D721Med (cell line): ENCODE data around the gene HNF1B.

ENCODE experiments used
- DNase-seq: peaks from one replicate; pipeline ENCODE4 v3.0.0; 2011; ENCODE audit warnings: low spot score; ENCODE audit not compliant: insufficient read length
- FAIRE-seq: peaks from 2 replicates; lab custom pipeline; 2011; peaks lifted over from hg19 to GRCh38; lab: Jason Lieb, UNC
- TF ChIP-seq, protein P1 (sequence below): IDR thresholded peaks from 2 replicates; pipeline ENCODE4 v1.5.1; 2012; ENCODE audit warnings: mild to moderate bottlenecking, control low read depth; ENCODE audit not compliant: insufficient read depth; ENCODE audit errors: missing control alignments

HNF1B gene

GRCh38 chr17:37648555-37648954, 96.3 kb downstream of the HNF1B start:
- TF ChIP-seq, protein P1, sequence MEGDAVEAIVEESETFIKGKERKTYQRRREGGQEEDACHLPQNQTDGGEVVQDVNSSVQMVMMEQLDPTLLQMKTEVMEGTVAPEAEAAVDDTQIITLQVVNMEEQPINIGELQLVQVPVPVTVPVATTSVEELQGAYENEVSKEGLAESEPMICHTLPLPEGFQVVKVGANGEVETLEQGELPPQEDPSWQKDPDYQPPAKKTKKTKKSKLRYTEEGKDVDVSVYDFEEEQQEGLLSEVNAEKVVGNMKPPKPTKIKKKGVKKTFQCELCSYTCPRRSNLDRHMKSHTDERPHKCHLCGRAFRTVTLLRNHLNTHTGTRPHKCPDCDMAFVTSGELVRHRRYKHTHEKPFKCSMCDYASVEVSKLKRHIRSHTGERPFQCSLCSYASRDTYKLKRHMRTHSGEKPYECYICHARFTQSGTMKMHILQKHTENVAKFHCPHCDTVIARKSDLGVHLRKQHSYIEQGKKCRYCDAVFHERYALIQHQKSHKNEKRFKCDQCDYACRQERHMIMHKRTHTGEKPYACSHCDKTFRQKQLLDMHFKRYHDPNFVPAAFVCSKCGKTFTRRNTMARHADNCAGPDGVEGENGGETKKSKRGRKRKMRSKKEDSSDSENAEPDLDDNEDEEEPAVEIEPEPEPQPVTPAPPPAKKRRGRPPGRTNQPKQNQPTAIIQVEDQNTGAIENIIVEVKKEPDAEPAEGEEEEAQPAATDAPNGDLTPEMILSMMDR, result no peak
- FAIRE-seq (no peak), DNase-seq (no peak)

DNA sequence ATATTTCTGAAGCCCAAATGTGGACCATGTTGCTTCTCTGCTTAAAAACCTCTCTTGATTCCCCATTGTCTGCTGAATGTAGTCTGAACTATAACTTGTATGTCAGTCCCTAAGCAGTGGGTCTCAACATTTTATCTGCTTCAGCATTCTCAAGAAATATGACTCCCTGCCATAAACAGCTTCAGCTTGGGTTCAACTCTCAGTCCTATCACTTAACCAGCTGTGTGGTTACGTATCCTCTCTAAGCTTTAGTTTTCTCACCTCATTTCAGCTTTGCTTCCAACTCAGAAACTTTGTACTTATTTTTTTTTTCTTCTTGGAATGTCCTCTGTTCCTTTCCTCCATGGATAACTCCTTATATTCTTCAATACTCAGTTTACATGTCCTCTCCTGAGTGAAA, 97.0 kb downstream of the HNF1B start:
- FAIRE-seq (no peak), DNase-seq (no peak)
- TF ChIP-seq, protein P1, result no peak

- no peak for DNase-seq
- no peak for FAIRE-seq
- TF ChIP-seq, protein P1, result no peak
Observed at GRCh38 chr17:37643869-37644268, 101.0 kb downstream of the HNF1B start.

DNA sequence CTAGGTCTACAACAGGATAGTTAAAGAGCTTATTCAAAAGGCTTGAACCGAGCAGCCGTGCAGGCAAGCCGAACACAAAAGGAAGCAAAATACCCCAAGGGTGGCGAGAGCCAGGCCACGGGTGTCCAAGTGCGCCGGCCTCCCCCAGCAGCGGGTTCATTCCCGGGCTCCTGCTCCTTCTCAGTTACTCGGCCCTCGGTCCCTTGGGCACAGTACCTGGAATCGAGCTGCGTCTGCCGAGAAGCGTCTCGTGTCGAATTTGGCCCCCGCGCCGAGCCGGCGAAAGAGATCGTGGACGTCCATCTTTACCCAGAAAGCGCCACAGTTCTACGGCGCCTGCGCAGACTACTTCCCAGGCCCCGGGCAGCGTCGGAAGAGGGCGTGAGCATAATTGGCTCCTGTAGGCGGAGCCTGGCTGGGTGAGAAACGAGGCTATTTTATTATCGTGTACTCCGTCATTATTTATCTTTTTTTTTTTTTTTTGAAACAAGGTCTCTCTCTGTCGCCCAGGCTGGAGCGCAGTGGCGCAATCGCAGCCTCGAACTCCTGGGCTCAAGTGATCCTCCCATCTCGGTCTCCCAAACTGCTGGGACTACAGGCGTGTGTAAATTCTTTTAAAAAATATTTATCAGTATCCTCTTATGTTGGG, 101.6 kb downstream of the HNF1B start, which contains the start of gene DDX52:
DDX52 (minus strand) TSS at position 329 of the 649 bp plus-strand sequence; CDS start at position 303, 26 bp downstream.
- FAIRE-seq (no peak), DNase-seq (peak; percentile 66)

GRCh38 chr17:37642681-37643080, 102.2 kb downstream of the HNF1B start:
- FAIRE-seq (no peak), DNase-seq (no peak)
- TF ChIP-seq, protein P1, result no peak

More for the DNA sequence above, 101.6 kb downstream of the HNF1B start, which contains the start of gene DDX52:
- TF ChIP-seq, protein P1, result peak; percentile 17

DNA sequence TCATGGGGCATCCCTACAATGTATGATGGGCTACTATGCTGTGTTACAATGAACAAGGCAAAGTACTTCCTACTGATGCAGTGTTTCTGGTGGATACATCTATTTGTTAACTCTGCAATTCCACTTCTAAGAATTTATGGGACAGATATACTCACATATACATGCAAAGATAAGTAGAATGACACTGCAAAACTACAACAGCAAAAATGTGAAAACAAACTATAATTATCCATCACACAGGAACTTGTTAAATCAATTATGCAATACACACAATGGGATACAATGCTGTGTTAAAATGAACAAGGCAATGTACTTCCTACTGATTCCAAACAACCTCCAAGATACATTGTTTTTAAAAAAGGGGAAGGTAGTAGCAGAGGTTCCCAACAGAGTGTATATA, 104.8 kb downstream of the HNF1B start:
- DNase-seq (no peak), FAIRE-seq (no peak)
- TF ChIP-seq, protein P1, result no peak

DNA sequence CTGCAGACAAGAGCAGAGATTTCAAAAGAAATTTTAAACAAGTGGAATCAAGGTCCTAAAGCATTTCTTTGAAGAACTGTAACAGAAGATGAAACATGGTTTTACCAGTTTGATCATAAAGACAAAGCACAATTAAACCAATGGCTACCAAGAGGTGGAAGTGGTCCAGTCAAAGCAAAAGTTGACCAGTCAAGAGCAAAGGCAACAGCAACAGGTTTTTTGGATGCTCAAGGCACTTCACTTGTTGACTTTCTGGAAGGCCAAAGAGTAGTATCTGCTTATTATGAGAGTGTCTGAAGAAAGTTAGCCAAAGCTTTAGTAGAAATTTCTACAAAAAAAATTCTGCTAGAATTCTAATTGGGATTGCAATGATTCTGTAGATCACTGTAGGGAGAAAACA, 106.9 kb downstream of the HNF1B start:
- FAIRE-seq, result no peak
- TF ChIP-seq, protein P1, result no peak
- no peak for DNase-seq
